Mammary epithelial cell (primary cell): ENCODE data around the gene PDZD4.

Source experiments
- EZH2 ChIP-seq: IDR thresholded peaks from 2 replicates; pipeline ENCODE4 v1.6.1; 2012; ENCODE audit warnings: low read length, inconsistent platforms, borderline replicate concordance
- TF ChIP-seq, protein P1 (sequence below), 2 donors: IDR thresholded peaks in 1 of 2; conservative IDR thresholded peaks in 1 of 2; 2 replicates each; pipeline ENCODE4 v1.5.1; 2011 to 2012; ENCODE audit warnings: inconsistent platforms in 2 of 2, low read length in 2 of 2, mild to moderate bottlenecking in 2 of 2, control low read depth in 1 of 2, low read depth in 1 of 2; ENCODE audit not compliant: insufficient read depth in 1 of 2; ENCODE audit errors: extremely low read depth in 1 of 2

DNA sequence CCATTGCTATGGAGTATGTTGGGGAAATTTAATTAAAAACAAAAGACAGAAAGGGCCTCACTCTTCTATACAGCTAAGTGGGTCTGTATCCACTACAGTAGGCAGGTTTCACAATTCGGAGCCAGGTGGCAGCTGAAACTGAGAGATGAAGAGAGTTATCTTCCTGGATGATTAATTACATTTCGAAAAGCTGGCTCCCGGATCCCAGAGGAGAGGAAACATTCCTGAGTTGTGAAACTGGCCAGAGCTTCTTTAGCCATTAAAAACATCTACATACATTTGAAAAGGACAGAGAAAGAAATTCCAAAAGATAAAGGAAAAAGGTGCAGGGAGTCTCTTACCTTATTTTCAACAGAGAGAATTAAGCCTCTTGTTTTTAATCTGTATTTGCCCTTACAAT is 15.5 kb upstream of the PDZD4 start:
- TF ChIP-seq, protein P1, sequence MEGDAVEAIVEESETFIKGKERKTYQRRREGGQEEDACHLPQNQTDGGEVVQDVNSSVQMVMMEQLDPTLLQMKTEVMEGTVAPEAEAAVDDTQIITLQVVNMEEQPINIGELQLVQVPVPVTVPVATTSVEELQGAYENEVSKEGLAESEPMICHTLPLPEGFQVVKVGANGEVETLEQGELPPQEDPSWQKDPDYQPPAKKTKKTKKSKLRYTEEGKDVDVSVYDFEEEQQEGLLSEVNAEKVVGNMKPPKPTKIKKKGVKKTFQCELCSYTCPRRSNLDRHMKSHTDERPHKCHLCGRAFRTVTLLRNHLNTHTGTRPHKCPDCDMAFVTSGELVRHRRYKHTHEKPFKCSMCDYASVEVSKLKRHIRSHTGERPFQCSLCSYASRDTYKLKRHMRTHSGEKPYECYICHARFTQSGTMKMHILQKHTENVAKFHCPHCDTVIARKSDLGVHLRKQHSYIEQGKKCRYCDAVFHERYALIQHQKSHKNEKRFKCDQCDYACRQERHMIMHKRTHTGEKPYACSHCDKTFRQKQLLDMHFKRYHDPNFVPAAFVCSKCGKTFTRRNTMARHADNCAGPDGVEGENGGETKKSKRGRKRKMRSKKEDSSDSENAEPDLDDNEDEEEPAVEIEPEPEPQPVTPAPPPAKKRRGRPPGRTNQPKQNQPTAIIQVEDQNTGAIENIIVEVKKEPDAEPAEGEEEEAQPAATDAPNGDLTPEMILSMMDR (conservative IDR thresholded peaks at IDR 0.05 in 1 of 2, IDR thresholded peaks at IDR 0.05 in 1 of 2; ENCODE audit: extremely low read depth in 1 of 2, insufficient read depth in 1 of 2, low read depth in 1 of 2, low read length in 2 of 2) = no peak
- TF ChIP-seq EZH2 = no peak
